NCI-H1105 (cell line): ENCODE measurements around the gene PRPH2.
"Not testable (repeated sequence)": the region's sequence is repeated elsewhere in the genome, so short reads cannot be mapped to it uniquely, and the experiment has no call there.

Experiments used
- DNase-seq: peaks from one replicate; lab custom pipeline; 2025; lab: John Stamatoyannopoulos, UW

Gene PRPH2

DNA sequence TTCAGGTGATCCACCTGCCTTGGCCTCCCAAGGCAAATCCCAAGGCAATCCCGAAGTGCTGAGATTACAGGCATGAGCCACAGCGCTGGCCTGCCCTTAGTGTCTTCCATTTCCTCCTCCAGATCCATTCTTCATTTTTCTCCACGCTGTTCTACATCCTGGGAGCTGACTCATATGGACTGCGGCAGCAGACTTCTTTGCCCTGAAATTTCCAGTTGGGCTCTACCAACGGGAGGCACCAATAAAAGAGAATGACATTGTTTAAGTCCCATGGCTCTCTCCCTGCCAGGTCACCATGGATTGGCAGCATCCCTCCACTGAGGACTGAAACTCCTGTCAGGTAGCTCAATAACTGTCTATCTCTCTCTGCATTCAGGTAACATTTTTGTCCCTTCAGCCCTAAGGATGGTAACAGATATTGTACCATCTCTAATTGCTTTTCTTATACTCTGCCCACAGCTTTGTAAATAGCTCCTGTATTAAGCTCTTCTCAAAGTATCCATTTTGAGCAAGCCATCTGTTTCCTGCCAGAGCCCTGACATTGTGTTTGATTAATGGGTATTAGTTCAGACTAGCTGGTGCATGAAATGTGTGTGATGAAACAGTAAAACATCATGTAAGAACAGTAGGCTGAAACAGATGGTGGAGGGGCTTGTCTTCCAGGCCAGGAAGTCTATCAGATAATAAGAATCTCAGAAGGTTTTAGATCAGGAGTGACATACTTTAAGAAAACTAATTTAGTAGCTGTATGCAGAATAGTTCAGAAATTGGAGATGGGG lies 19.9 kb upstream of the PRPH2 start:
- DNase-seq, result peak; percentile 50

DNA sequence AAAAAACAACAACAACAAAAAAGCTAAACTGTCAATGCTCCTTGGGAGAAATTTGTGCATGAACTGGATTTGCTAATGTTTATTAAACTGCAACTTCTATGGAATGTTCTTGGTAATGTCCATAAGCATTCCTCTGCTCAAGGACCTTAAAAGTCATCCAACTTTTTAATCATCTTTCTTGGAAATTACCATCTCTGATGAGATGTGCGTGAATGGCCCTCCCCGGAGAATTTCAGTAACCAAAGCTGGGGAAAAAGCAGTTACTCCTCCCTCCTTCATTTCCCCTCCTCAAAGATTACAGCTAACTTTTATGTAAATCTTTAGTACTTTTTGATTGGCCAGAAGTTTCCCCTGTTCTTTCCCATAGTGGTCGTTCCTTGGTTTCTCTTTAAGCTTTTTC lies 18.3 kb upstream of the PRPH2 start:
- no peak for DNase-seq

DNA sequence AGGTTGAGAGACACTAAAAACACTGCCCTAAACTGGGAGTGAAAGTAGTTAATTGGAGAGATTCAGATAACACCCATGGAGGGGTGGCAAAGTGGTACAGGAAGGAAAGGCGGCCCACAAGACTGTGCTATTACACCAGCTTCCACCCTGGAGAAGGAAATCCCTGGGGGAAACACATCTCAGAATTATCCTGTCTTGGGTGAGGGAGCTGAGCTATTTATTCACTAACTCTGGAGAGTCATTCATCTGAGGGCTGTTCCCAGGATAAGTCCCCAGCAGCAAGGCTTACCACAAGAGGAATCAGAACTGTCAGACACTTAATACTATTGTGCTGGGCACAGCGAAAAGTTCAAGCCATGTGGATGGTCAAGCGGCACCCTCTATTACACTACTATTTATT lies 13.6 kb upstream of the PRPH2 start:
- DNase-seq, result no peak

DNA sequence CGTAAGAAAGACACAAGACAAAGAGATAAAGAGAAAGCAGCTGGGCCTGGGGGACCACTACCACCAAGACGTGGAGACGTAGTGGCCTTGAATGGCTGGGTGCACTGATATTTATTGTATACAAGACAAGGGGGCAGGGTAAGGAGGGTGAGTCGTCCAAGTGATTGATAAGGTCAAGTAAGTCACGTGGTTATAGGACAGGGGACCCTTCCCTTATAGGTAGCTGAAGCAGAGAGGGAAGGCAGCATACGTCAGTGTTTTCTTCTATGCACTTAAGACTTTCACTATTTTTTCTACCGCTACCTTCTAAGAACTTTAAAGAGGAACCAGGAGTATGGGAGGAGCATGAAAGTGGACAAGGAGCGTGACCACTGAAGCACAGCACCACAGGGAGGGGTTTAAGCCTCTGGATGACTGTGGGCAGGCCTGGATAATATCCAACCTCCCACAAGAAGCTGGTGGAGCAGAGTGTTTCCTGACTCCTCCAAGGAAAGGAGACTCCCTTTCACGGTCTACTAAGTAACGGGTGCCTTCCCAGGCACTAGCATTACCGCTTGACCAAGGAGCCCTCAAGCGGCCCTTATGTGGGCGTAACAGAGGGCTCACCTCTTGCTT lies 11.6 kb upstream of the PRPH2 start:
- not testable (repeated sequence) for DNase-seq

DNA sequence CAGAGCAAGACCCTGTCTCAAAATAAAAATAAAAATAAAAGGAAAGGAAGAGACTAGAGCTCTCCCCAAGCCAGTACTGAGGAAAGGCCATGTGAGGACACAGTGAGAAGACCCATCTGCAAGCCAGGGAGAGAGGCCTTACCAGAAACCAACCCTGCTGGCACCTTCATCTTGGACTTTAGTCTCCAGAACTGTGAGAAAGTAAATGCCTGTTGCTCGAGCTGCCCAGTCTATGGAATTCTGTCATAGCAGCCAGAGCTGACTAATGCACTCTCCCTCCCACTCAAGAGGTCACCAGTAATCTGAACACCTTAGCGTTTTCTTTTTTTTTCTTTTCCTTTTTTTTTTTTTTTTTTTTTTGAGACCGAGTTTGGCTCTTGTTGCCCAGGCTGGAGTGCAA lies 7.3 kb upstream of the PRPH2 start:
- DNase-seq, result no peak

DNA sequence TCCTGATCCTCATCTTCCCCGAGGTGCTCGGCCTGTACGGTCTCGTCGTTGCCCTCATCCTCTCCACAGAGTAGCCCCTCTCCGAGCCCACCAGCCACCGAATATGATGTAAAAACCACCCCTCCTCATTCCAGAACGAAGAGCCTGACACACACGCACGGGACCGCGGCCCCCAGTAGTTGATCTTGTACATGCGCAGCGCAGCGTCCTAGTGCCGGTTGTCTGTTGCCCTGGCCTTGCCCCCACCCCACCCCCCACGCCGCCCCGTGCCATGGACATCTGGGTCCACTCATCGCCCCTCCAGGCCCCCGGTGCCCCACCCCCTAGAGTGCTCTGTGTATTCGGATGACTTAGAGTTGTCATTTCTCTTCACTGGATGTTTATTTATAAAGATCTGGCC lies 5.2 kb upstream of the PRPH2 start:
- DNase-seq, result no peak

DNA sequence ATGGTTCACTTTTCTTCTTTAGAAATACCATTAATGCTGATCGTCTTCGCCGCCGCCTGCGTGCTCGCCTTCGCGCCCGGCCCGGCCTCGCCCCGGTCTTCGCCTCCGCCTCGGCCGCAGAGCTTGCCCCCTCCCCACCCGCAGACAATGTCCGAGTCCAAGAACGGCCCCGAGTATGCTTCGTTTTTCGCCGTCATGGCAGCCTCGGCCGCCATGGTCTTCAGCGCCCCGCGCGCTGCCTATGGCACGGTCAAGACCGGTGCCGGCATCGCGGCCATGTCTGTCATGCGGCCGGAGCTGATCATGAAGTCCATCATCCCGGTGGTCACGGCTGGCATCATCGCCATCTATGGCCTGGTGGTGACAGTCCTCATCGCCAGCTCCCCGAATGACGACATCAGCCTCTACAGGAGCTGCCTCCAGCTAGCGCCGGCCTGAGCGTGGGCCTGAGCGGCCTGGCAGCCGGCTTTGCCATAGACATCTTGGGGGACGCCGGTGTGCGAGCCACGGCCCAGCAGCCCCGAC lies 4.8 kb upstream of the PRPH2 start:
- no peak for DNase-seq

DNA sequence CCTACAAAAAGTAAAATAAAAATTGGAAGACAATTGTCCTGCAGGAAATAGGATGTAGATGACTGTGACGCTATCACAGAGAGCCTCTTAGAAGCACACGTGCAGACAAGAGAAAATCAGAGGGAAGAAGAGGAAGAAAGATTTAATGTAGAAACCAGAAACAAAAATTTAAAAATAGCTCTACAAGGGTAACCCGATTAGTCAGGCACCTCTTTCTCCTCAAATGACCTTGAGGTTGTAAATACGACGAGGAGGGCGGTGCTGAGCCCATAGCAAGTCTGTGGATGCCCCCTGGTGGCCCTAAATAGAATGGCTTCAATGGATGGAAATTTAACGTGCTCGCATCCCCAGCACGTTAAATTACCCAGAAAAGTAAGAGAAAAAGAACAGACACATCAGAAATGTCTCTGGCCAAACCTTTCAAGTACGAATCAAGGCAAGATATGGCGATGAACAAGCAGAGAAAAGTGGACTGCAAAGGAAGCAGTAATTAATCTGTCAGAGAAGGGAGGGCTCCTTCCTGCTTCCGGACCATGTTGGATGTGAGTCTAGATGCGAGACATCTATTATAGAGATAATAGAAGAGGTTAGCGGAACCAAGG lies 4.2 kb upstream of the PRPH2 start:
- peak; percentile 59 for DNase-seq

DNA sequence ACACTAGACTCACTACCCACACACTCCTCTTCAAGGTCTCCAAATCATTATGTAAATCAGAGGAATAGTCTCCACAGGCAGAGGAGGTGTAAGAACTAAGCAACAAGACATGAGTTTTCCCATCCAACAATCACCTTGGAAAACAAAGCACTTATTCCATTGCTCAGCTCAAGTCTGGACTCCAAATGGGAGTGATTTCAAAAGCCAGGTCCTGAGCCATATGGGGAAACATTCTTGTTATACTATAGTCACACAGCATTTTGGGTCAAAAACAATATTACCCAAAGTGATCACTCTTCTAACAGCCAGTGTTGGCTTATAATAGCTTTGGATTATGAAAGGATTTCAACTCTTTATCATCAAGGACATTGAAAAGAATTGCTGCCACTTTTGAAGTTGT lies 3.6 kb upstream of the PRPH2 start:
- DNase-seq, result no peak

DNA sequence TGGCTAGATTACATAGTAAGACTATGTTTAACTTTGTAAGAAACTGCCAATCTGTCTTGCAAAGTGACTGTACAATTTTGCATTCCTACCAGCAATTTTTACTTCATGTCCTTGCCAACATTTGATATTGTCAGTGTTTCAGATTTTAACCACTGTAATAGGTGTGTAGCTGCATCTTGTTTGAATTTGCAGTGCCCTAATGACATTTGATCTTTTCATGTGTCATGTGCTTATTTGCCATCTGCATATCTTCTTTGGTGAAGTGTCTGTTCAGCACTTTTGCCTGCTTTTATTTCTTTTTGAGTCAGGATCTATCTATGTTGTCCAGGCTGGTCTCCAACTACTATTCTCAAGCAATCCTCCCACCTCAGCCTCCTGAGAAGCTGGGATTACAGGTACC lies 2.4 kb upstream of the PRPH2 start:
- no peak for DNase-seq

DNA sequence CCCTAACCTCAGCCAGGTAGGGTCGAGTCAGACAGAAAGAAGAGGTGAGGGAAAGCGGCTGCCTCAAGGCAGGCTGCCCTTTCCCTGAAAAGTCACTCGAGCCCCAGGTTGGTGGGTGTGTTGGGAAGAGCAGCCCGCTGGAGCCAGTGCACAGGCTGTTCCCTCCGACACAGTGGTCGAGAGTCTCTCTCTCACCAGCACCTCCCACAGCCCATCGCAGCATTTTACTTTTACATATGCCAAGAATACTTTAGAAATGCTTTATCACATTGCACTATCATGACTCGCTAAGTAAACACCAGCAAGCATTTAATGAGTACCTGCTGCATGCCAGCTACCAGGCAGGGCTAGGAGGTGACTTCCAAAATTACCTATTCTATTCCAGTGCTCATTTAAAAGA lies 1.7 kb downstream of the PRPH2 start:
- no peak for DNase-seq

DNA sequence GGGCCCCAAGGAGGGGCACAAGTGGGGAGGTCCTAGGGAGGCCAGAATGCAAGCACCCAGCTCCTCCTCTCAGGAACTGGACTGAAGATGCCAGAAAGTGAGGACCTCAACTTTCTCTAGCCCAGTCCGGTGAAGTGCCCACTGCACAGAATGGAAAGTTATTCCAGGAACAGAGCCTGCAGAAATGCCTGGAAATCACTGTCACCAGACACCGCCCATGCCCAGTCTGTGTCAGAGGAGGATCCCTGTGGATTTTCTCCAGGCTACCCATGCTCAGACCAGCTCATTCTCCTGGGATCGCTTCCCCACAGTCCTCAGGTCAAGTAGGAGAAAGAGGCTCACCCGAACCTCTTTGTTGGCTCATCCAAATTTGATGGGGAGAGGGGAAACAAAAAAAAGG lies 6.5 kb downstream of the PRPH2 start:
- no peak for DNase-seq

DNA sequence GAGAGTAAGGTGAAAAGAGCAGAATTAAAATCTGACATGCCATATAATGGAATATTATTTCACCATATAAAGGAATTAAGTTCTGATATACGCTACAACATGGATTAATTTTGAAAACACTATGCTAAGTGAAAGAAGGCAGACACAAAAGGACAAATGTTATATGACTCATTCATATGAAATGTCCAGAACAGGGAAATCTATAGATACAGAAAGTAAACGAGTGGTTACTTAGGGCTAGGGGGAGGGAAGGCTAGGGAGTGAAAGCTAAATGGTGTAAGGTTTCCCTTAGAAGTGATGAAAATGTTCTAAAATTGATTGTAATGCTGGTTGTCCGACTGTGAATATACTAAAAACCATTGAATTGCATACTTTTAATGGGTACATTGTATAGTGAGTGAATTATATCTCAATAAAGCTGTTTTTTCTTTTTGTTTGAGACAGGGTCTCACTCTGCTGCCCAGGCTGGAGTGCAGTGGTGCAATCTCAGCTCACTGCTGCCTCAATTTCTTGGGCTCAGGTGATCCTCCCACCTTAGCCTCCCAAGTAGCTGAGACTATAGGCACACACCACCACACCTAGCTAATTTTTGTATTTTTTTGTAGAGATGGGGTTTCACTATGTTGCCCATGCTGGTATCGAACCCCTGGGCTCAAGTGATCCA lies 8.2 kb downstream of the PRPH2 start:
- no peak for DNase-seq

DNA sequence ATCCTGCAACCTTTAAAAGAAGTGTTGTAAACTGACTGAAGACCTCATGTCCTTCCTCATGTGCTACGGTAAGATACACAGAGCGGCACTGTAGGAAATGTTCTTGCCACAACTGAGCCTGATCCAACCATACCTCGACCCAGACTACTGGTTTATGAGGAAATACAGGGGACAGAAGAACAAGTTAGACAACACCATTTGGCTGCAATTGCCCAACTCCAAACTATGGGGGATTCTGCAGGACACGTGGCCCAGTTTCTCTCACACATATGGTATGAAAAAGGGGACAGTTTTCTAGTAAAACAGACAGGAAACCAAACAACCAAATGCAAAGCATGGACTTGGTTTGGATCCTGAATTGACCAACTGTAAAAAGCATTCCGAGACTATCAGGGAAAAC lies 10.5 kb downstream of the PRPH2 start:
- no peak for DNase-seq

DNA sequence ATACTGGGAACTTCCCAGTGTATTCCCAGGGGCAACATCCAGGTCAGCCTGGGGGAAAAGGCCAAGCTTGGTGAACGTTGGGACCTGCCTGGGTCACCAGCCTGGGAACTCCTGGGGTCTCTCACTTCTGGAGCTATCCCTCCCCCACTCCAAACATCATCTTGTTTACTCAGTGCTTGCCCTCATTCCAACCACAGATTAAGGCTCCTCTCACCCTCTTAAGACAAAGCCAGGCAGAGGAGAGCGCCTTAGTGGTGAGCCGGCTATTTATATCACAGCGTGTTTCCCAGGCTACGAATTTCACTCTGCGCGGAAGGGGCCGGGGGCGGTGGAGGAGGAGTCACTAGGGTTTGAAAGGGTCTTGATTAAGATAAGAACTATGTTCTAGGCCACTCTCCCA lies 12.1 kb downstream of the PRPH2 start:
- DNase-seq, result no peak

DNA sequence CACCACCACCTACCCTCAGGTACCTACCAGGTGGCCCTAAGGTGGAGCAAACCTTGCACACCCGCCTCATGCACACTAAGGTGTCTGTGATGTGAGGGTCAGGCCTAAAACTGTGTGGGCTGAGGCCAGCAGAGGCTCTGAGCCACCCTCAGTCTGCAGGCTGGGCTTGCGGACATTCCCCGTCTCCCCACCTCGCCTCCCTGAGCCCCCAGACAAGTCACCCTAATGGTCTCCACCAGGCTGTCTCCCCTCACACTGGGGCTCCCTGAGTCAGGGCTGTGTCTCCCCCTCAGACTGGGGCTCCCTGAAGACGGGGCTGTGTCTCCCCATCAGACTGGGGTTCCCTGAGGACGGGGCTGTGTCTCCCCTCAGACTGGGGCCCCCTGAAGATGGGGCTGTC lies 12.5 kb downstream of the PRPH2 start:
- no peak for DNase-seq

DNA sequence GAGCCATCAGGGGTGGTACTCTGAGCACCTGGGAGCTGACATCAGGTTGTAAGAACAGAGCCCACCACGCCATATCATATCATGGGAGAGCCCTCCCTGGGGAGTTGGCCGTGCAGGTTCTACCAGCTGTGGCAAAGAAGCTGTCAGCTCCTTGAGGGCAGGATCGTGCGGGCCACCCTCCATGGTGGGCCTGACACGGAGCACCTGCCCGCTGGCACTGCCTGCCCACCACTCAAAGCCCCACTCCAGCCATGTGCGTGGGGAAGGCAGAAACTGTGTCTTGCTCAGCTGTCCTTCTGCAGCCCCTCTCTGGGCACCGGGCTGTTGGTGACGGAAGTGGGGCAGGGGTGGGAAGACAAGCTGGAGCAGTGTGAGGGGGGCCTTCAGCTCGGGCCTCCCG lies 14.3 kb downstream of the PRPH2 start:
- no peak for DNase-seq

DNA sequence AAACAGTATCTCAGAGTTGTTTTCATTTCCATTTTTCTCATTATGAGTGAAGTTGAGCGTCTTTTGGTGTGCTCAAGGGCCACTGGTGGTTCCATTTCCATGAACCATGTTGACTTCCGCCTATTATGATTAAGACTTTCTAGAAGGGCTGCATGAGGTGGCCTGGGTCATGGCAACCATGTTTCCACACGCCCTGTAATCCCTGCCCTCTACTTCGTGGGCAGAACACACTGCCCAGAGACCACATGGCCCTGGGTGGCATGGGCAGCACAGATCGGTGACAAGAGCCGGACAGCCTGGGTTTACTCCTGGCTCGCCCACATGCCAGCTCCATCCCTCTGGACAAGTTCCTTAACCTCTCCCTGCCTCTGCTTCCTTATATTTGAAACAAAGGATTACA lies 14.8 kb downstream of the PRPH2 start:
- DNase-seq, result no peak

DNA sequence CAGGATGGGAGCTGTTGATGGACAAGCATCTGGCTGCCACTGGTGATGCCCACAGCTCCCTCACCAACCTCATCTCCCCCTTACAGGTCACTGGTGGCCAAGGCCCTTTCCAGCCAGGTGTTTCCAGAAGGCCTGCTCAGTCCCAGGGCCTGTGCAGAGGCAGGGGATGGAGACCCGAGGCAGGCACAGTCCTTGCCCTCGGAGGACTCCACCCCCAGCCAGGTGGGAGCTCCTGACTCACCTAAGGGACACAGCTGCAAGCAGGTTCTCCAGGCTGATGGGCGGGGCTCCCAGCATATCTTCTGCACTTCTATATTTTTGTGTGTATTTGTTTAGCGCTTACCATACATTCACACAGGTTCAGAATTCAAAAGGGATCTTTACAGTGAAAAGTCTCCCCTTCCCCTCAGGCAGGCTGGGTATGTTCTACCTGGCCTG lies 17.4 kb downstream of the PRPH2 start:
- no peak for DNase-seq

DNA sequence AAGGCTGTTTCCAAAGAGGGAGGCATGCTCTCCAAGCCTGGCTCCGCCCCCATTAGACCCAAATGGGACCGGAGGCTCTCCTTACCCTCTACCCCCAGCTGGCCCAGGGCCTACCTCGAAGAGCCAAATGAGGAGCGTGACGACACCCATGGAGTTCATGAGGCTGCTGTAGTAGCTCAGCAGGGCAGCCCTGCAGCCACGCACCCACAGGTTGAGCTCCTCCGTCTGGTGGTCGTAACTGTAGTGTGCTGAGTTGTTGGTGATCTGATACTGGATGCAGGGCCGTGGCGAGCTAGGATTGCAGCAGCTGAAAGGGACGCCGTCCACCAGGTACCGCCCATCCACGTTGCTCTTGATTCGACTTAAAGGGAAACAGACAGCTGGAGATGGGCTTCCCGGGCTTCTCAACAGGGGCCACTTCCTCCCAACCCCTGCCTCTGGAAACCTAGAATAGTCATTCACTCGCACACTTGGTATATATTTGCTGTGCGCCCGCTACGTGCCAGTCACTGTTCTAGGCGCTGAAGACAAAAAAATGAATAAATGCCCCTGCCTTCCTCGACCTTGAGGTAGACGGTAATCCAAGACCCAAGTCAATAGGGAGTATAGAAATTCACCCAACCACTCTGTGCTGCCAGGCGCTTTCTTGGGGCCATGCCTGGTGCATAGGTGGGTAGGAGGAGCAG lies 18.0 kb downstream of the PRPH2 start:
- DNase-seq, result no peak

DNA sequence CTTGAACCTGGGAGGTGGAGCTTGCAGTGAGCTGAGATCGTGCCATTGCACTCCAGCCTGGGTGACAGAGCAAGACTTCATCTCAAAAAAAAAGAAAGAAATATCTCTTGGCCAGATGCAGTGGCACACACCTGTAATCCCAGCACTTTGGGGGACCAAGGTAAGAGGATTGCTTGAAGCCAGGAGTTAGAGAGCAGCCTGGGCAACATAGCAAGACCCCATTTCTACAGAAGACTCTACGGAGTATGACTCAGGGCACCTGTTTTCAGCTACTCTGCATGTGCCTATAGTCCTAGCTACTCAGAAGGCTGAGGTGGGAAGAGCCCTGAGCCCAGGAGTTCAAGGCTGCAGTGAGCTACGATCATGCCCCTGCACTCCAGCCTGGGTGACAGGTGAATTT lies 19.6 kb downstream of the PRPH2 start:
- not testable (repeated sequence) for DNase-seq

DNA sequence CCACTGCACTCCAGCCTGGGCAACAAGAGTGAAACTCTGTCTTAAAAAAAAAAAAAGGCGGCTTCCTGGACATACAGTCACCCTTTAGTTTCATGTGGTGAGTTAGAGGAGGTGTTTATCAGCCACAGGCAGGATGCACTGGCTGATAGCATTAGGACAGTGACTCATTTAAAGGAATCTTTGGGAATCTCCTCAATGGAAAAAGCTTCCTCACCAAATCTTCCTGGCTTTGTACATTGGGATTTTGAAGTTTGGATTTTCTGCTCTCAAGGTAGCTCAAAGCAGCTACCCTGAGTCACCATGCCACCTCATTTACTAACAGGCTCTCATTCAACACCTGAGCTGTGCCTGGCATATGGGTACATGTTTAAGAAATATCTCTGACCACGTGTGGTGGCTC lies 20.2 kb downstream of the PRPH2 start:
- no peak for DNase-seq
